A673 (cell line): ENCODE data around the gene FNDC3B. TPM values are rescaled to one million over a fixed set of nuclear protein-coding genes. Genes with fewer than 3 reads are reported as not detected.

ENCODE experiments used
- BruUV-seq: library from RNA; stranded (reverse); fragments of 400-500 nt; replicated peaks from 2 replicates; lab custom pipeline; 2021; lab: Mats Ljungman, UMichigan
- CTCF ChIA-PET: fragments of 300-600 bp; sonication (Branson Sonifier 250); formaldehyde crosslinking; loops from one replicate; lab custom pipeline; 2022; ENCODE audit warnings: antibody characterized with exemption; lab: Charles Lee
- POLR2A ChIA-PET: fragments of 300-600 bp; sonication (Branson Sonifier 250); formaldehyde crosslinking; loops from one replicate; lab custom pipeline; 2022; ENCODE audit warnings: antibody characterized with exemption; ENCODE audit not compliant: low non-redundant PET; lab: Charles Lee
- DNase-seq: peaks from one replicate; pipeline ENCODE4 v3.0.0-alpha.2; 2015; ENCODE audit warnings: low spot score
- H3K27ac ChIP-seq: fragments of 200-600 bp; sonication (generic); 2 replicates; pipeline ENCODE4 v1.5.1; 2016; ENCODE audit warnings: mixed run types, low read depth, mild to moderate bottlenecking, mixed read lengths, antibody characterized with exemption, low read length; ENCODE audit not compliant: poor library complexity, severe bottlenecking
- H3K27me3 ChIP-seq: fragments of 200-600 bp; sonication (generic); replicated peaks from 2 replicates; pipeline ENCODE4 v1.6.1; 2017; ENCODE audit warnings: mixed run types, low read depth, mild to moderate bottlenecking, mixed read lengths, antibody characterized with exemption, low read length; ENCODE audit not compliant: insufficient read depth, poor library complexity
- H3K36me3 ChIP-seq: fragments of 200-600 bp; sonication (generic); 2 replicates; pipeline ENCODE4 v1.6.1; 2016; ENCODE audit warnings: mixed run types, mild to moderate bottlenecking, mixed read lengths, antibody characterized with exemption, low read length; ENCODE audit not compliant: insufficient read depth, poor library complexity, severe bottlenecking
- H3K4me1 ChIP-seq: fragments of 200-600 bp; sonication (generic); 2 replicates; pipeline ENCODE4 v1.6.1; 2017; ENCODE audit warnings: mixed run types, mild to moderate bottlenecking, mixed read lengths, antibody characterized with exemption, low read length; ENCODE audit not compliant: insufficient read depth, poor library complexity, severe bottlenecking
- H3K4me3 ChIP-seq: fragments of 200-600 bp; sonication (generic); 2 replicates; pipeline ENCODE4 v1.5.1; 2016; ENCODE audit warnings: low read depth, mixed run types, mild to moderate bottlenecking, mixed read lengths, low read length; ENCODE audit not compliant: poor library complexity, severe bottlenecking
- H3K9me3 ChIP-seq: fragments of 200-600 bp; sonication (generic); 2 replicates; pipeline ENCODE4 v1.6.1; 2016; ENCODE audit warnings: mixed run types, low read depth, mild to moderate bottlenecking, mixed read lengths, antibody characterized with exemption, low read length; ENCODE audit not compliant: poor library complexity, severe bottlenecking
- EZH2 ChIP-seq: fragments of 200-600 bp; sonication (generic); IDR thresholded peaks from 2 replicates; pipeline ENCODE4 v1.6.1; 2017; ENCODE audit warnings: borderline replicate concordance, low read depth, mild to moderate bottlenecking, mixed read lengths, antibody characterized with exemption, low read length; ENCODE audit not compliant: poor library complexity, severe bottlenecking
- intact Hi-C: fragments of 100-400 bp; cut with micrococcal nuclease; formaldehyde crosslinking; loops from one replicate; pipeline ENCODE4 v1.10.0; 2022; ENCODE audit not compliant: unreplicated experiment
- total RNA-seq: library from RNA; stranded (reverse); gene quantifications from 2 replicates; pipeline ENCODE4 v1.2.3, GENCODE V29; 2021
- TF ChIP-seq, protein P1 (sequence below): fragments of 300-800, 200-600 bp; sonication (generic); conservative IDR thresholded peaks from 2 replicates; pipeline ENCODE4 v1.5.1; 2017; ENCODE audit warnings: low read depth, mild to moderate bottlenecking, antibody characterized with exemption, low read length, moderate library complexity, mixed read lengths

Gene FNDC3B
- total RNA-seq, 1 experiment from 2014 or later, result 50.8 TPM

DNA sequence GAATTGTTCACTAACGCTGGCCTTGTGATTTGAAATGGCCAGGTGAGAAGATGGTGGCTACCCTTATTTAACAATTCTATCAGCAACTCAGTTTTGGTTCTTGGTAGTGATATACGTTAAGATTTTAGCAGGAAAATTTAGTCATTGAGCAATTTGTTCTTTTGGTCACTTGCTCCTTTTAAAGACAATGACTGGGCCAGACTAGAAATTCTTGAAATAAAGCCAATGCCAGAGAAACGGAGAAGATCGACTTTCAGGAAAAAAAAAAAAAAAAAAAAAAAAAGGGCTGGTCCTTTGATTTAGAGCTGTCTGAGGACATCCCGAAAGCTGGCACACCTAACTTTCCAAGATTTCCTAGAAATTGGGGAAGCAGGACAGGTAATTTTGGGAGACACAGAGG lies 178.5 kb downstream of the FNDC3B start:
- DNase-seq, result no peak
- H3K9me3 ChIP-seq, result no peaks in the 10 kb centered on the region
- no peak overlapping the region for H3K27ac ChIP-seq
- ChIA-PET POLR2A (interaction anchor here (0.6 kb wide), 1 partner anchor 820 kb away, joined by 4 read pairs; no protein-coding TSS in a partner anchor), CTCF (no interaction called here)
- intact Hi-C loops, result no loop called here
- H3K4me1 ChIP-seq, result peaks cover 20% of the 10 kb centered on the region
- no TSS peak for BruUV-seq
- H3K4me3 ChIP-seq, result no peak overlapping the region
- no peaks in the 10 kb centered on the region for H3K36me3 ChIP-seq
- no peaks in the 10 kb centered on the region for H3K27me3 ChIP-seq
- TF ChIP-seq, protein P1, sequence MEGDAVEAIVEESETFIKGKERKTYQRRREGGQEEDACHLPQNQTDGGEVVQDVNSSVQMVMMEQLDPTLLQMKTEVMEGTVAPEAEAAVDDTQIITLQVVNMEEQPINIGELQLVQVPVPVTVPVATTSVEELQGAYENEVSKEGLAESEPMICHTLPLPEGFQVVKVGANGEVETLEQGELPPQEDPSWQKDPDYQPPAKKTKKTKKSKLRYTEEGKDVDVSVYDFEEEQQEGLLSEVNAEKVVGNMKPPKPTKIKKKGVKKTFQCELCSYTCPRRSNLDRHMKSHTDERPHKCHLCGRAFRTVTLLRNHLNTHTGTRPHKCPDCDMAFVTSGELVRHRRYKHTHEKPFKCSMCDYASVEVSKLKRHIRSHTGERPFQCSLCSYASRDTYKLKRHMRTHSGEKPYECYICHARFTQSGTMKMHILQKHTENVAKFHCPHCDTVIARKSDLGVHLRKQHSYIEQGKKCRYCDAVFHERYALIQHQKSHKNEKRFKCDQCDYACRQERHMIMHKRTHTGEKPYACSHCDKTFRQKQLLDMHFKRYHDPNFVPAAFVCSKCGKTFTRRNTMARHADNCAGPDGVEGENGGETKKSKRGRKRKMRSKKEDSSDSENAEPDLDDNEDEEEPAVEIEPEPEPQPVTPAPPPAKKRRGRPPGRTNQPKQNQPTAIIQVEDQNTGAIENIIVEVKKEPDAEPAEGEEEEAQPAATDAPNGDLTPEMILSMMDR, result no peak
- TF ChIP-seq EZH2, result no peak

- no peak for DNase-seq
- peaks cover 20% of the 10 kb centered on the region for H3K4me1 ChIP-seq
- BruUV-seq, result no TSS peak
- no peak overlapping the region for H3K4me3 ChIP-seq
- no peak for TF ChIP-seq EZH2
- TF ChIP-seq, protein P1, result no peak
- POLR2A ChIA-PET, result no interaction called here
- CTCF ChIA-PET, result no interaction called here
- H3K36me3 ChIP-seq, result no peaks in the 10 kb centered on the region
- no peak overlapping the region for H3K27ac ChIP-seq
- intact Hi-C loops, result no loop called here
- H3K9me3 ChIP-seq, result no peaks in the 10 kb centered on the region
- H3K27me3 ChIP-seq, result no peaks in the 10 kb centered on the region
These were observed 179.3 kb downstream of the FNDC3B start for GRCh38 chr3:172218350-172219323.

GRCh38 chr3:172219750-172220149 lies 180.4 kb downstream of the FNDC3B start:
- Histone ChIP-seq H3K4me1 (peaks cover 20% of the 10 kb centered on the region), H3K4me3 (no peak overlapping the region), H3K27ac (no peak overlapping the region), H3K36me3 (no peaks in the 10 kb centered on the region), H3K9me3 (no peaks in the 10 kb centered on the region), H3K27me3 (no peaks in the 10 kb centered on the region)
- intact Hi-C loops, result no loop called here
- POLR2A ChIA-PET, result no interaction called here
- CTCF ChIA-PET, result no interaction called here
- BruUV-seq, result no TSS peak
- TF ChIP-seq, protein P1, result no peak
- TF ChIP-seq EZH2, result no peak
- no peak for DNase-seq
